DMS153 treated with DMSO at 0.1 percent for 48 hours (cell line): ENCODE results near the gene DICER1.
"Not testable (repeated sequence)": the region's sequence is repeated elsewhere in the genome, so short reads cannot be mapped to it uniquely, and the experiment has no call there.

ENCODE experiments used
- DNase-seq: peaks from one replicate; lab custom pipeline; 2025; ENCODE audit not compliant: unreplicated experiment; lab: John Stamatoyannopoulos, UW

DICER1 gene

GRCh38 chr14:95149441-95149840 lies 7.9 kb downstream of the DICER1 start:
- DNase-seq = no peak

- DNase-seq = no peak
Measured at GRCh38 chr14:95147597-95147996, 9.7 kb downstream of the DICER1 start.

GRCh38 chr14:95146079-95146771 lies 11.1 kb downstream of the DICER1 start:
- DNase-seq = no peak

- DNase-seq = no peak
Measured at GRCh38 chr14:95144849-95145248, 12.5 kb downstream of the DICER1 start.

GRCh38 chr14:95143808-95144620 lies 13.3 kb downstream of the DICER1 start:
- DNase-seq = no peak

GRCh38 chr14:95142208-95142607 lies 15.1 kb downstream of the DICER1 start:
- DNase-seq = no peak

GRCh38 chr14:95141684-95142083 lies 15.6 kb downstream of the DICER1 start:
- DNase-seq = no peak

GRCh38 chr14:95140060-95140858 lies 17.1 kb downstream of the DICER1 start:
- DNase-seq = no peak

- no peak for DNase-seq
Measured at GRCh38 chr14:95138876-95139275, 18.5 kb downstream of the DICER1 start.

- not testable (repeated sequence) for DNase-seq
Measured at GRCh38 chr14:95138455-95138854, 18.9 kb downstream of the DICER1 start.

- no peak for DNase-seq
Measured at GRCh38 chr14:95137804-95138167, 19.5 kb downstream of the DICER1 start.

GRCh38 chr14:95137164-95137803 lies 20.0 kb downstream of the DICER1 start:
- DNase-seq = no peak

- DNase-seq = no peak
Measured at GRCh38 chr14:95136631-95137030, 20.7 kb downstream of the DICER1 start.

- DNase-seq = no peak
Measured at GRCh38 chr14:95134304-95134933, 22.9 kb downstream of the DICER1 start.

GRCh38 chr14:95133282-95133681 lies 24.0 kb downstream of the DICER1 start:
- no peak for DNase-seq

- DNase-seq = no peak
Measured at GRCh38 chr14:95132760-95133159, 24.6 kb downstream of the DICER1 start.

GRCh38 chr14:95130549-95130948 lies 26.8 kb downstream of the DICER1 start:
- DNase-seq = no peak

- DNase-seq = no peak
Measured at GRCh38 chr14:95128140-95128539, 29.2 kb downstream of the DICER1 start.

GRCh38 chr14:95127531-95127911 lies 29.8 kb downstream of the DICER1 start:
- no peak for DNase-seq

GRCh38 chr14:95126906-95127530 lies 30.3 kb downstream of the DICER1 start:
- no peak for DNase-seq
